Spleen (tissue), 11 donors: ENCODE data around the gene SCRN3. TPM values are rescaled to one million over a fixed set of nuclear protein-coding genes. Genes with fewer than 3 reads are reported as not detected.
A peak's percentile ranks its signal among the peaks of the same experiment; 100 is the strongest.
"Not testable (repeated sequence)": the region's sequence is repeated elsewhere in the genome, so short reads cannot be mapped to it uniquely, and the experiment has no call there.

Experiments used
- DNase-seq: peaks from one replicate; pipeline ENCODE4 v3.0.0-alpha.2; 2020
- H3K27ac ChIP-seq, 8 donors: fragments of 200-600 bp; sonication (generic) in 7 of 8; 1 replicate in 4 of 8; 2 replicates in 4 of 8; pipeline versions ENCODE4 v1.5.0 to v1.8.0; 2016 to 2021; ENCODE audit warnings: inconsistent platforms in 4 of 8, mild to moderate bottlenecking in 4 of 8, moderate library complexity in 1 of 8
- H3K27me3 ChIP-seq, 7 donors: fragments of 200-600 bp; sonication (generic) in 6 of 7; replicated peaks in 1 of 7; 1 replicate in 4 of 7; 2 replicates in 3 of 7; pipeline versions ENCODE4 v1.5.0 to v1.8.0; 2016 to 2021; ENCODE audit warnings: inconsistent platforms in 3 of 7, mild to moderate bottlenecking in 1 of 7
- H3K36me3 ChIP-seq, 6 donors: fragments of 200-600 bp; sonication (generic) in 5 of 6; 1 replicate in 4 of 6; 2 replicates in 2 of 6; pipeline versions ENCODE4 v1.5.0 to v1.8.0; 2016 to 2021; ENCODE audit warnings: inconsistent platforms in 2 of 6
- H3K4me1 ChIP-seq, 6 donors: fragments of 200-600 bp; sonication (generic) in 5 of 6; 1 replicate in 3 of 6; 2 replicates in 3 of 6; pipeline versions ENCODE4 v1.5.0 to v1.8.0; 2016 to 2021; ENCODE audit warnings: inconsistent platforms in 3 of 6
- H3K4me3 ChIP-seq, 8 donors: fragments of 200-600 bp; sonication (generic) in 7 of 8; 1 replicate in 4 of 8; 2 replicates in 4 of 8; pipeline versions ENCODE4 v1.5.0 to v1.8.0; 2016 to 2021; ENCODE audit warnings: inconsistent platforms in 4 of 8, mild to moderate bottlenecking in 4 of 8, moderate library complexity in 2 of 8
- H3K9me3 ChIP-seq, 8 donors: fragments of 200-600 bp; sonication (generic) in 7 of 8; 1 replicate in 4 of 8; 2 replicates in 4 of 8; pipeline versions ENCODE4 v1.5.0 to v1.8.0; 2016 to 2021; ENCODE audit warnings: inconsistent platforms in 4 of 8
- POLR2A ChIP-seq, 3 donors: fragments of 450-650 bp; IDR thresholded peaks; one replicate each; pipeline ENCODE4 v1.5.1; 2017; ENCODE audit warnings: antibody characterized with exemption in 3 of 3, mild to moderate bottlenecking in 1 of 3
- POLR2AphosphoS5 ChIP-seq, 3 donors: sonication (generic); formaldehyde crosslinking; IDR thresholded peaks; one replicate each; pipeline ENCODE4 v1.5.1; 2017; ENCODE audit warnings: antibody characterized with exemption in 3 of 3
- WGBS, 5 donors: extraction: QIAGEN DNeasy Blood & Tissue Kit in 3 of 5; methylation state at CpG; one replicate each; pipeline versions ENCODE4 v1.1.5 to v1.1.7; 2013 to 2018; 5-methylcytosine and 5-hydroxymethylcytosine counted together
- intact Hi-C: fragments of 100-400 bp; cut with DNase I; formaldehyde crosslinking; loops from one replicate; pipeline ENCODE4 v1.15.0; 2023; ENCODE audit warnings: low total_unique reads
- polyA plus RNA-seq, 3 donors: library from polyadenylated mRNA; stranded (reverse); fragments of 200-250 nt; gene quantifications; one replicate each; pipeline ENCODE4 v1.2.1, GENCODE V29; 2013
- total RNA-seq, 7 donors: library from RNA; depleted of rRNA in 3 of 7; stranded (reverse); fragments of >200 nt in 3 of 7; fragmentation: NEBNext Ultra II Directional in 4 of 7; extraction: Animal tissue kit (Norgen Biotek cat#: 25700) in 4 of 7; gene quantifications; one replicate each; pipeline versions ENCODE4 v1.1.0 to v1.2.1, GENCODE V29; 2016 to 2021
- TF ChIP-seq, protein P1 (sequence below), 11 experiments: fragments of 200-600 bp in 7 of 11; fragments of 450-650 bp in 4 of 11; sonication (generic) in 4 of 11; IDR thresholded peaks in 8 of 11; conservative IDR thresholded peaks in 3 of 11; 1 replicate in 7 of 11; 2 replicates in 4 of 11; pipeline versions ENCODE4 v1.4.0 to v1.8.0; 2016 to 2021; ENCODE audit warnings: antibody characterized with exemption in 11 of 11, inconsistent platforms in 4 of 11, mild to moderate bottlenecking in 1 of 11
- donor health status: healthy with polysubstance abuse.
- donor health status: DM: no; HTN: no; CAD: no; lungs with moderate emphysema.
- donor health status: DM: no; HTN: no; CAD: no.
- donor health status: Bipolar disorder and iron deficiency.
- donor health status: healthy.
- donor health status: DM: no; HTN: no; CAD: no.
- donor health status: DM: yes; HTN: yes; CAD: no.

Gene SCRN3
- total and polyA plus RNA-seq, 10 donors, result 8.4 to 24.9 (median 19.0) TPM

DNA sequence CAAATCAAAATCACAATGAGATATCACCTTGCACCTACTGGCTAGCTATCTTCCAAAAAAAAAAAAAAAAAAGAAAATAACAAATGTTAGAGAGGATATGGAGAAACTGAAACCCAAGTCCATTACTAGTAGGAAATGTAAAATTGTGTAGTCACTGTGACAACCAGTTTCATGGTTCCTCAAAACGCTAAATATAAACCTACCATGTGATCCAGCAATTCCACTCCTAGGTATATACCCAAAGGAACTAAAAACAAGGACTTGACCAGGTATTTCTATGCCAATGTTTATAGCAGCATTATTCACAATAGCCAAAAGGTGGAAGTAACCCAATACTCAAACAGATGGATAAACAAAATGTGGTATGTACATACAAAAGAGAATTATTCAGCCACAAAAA is 11.7 kb upstream of the SCRN3 start:
- Histone ChIP-seq H3K27me3 (no peaks in the 10 kb centered on the region), H3K9me3 (no peaks in the 10 kb centered on the region), H3K27ac (peak overlapping the region in 6 of 8 donors; percentile 40 to 83 (median 66)), H3K36me3 (peaks cover 3 to 100% (median 59%) of the 10 kb centered on the region in 6 donors), H3K4me1 (peaks cover 0 to 51% (median 7%) of the 10 kb centered on the region in 6 donors), H3K4me3 (peak overlapping the region in 1 of 8 donors; percentile 21)
- no peak for DNase-seq
- WGBS, 5 donors, result 35 to 75% (median 51%) methylated on average over 1 of the region's 1 CpG
- intact Hi-C loops, result no loop called here
- TF ChIP-seq POLR2AphosphoS5 (IDR thresholded peaks at IDR 0.05) (no peak), POLR2A (IDR thresholded peaks at IDR 0.05) (no peak)
- TF ChIP-seq, protein P1, sequence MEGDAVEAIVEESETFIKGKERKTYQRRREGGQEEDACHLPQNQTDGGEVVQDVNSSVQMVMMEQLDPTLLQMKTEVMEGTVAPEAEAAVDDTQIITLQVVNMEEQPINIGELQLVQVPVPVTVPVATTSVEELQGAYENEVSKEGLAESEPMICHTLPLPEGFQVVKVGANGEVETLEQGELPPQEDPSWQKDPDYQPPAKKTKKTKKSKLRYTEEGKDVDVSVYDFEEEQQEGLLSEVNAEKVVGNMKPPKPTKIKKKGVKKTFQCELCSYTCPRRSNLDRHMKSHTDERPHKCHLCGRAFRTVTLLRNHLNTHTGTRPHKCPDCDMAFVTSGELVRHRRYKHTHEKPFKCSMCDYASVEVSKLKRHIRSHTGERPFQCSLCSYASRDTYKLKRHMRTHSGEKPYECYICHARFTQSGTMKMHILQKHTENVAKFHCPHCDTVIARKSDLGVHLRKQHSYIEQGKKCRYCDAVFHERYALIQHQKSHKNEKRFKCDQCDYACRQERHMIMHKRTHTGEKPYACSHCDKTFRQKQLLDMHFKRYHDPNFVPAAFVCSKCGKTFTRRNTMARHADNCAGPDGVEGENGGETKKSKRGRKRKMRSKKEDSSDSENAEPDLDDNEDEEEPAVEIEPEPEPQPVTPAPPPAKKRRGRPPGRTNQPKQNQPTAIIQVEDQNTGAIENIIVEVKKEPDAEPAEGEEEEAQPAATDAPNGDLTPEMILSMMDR (IDR thresholded peaks at IDR 0.05 in 8 of 11, conservative IDR thresholded peaks at IDR 0.05 in 3 of 11), result no peak

DNA sequence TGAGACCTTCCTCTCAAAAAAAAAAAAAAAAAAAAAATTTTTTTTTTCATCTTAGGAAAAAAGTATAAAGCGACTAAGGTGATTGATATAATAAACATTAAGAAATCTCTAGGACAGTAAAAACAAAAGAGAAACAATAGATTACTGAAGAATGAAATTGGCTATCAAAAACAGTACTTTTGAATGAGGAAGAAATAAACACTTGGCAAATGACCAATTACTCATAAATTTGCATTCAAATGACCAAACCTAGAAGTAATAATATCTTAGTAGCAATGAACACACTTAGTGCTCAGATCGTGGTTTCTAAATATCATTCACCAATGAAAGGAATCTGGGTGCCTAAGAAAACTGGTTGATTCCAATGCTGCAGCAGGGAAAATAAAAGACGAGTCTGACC is 10.3 kb upstream of the SCRN3 start:
- H3K9me3 ChIP-seq, result no peaks in the 10 kb centered on the region
- H3K4me1 ChIP-seq, result peaks cover 0 to 65% (median 8%) of the 10 kb centered on the region in 6 donors
- WGBS, 5 donors, result 79 to 95% (median 86%) methylated on average over 3 of the region's 3 CpGs
- H3K4me3 ChIP-seq, result no peak overlapping the region
- intact Hi-C loops, result no loop called here
- no peaks in the 10 kb centered on the region for H3K27me3 ChIP-seq
- H3K27ac ChIP-seq, result peak overlapping the region in 1 of 8 donors; percentile 83
- H3K36me3 ChIP-seq, result peaks cover 3 to 100% (median 50%) of the 10 kb centered on the region in 6 donors
- no peak for TF ChIP-seq POLR2A (IDR thresholded peaks at IDR 0.05)
- TF ChIP-seq, protein P1 (IDR thresholded peaks at IDR 0.05 in 8 of 11, conservative IDR thresholded peaks at IDR 0.05 in 3 of 11), result no peak
- no peak for TF ChIP-seq POLR2AphosphoS5 (IDR thresholded peaks at IDR 0.05)
- no peak for DNase-seq

DNA sequence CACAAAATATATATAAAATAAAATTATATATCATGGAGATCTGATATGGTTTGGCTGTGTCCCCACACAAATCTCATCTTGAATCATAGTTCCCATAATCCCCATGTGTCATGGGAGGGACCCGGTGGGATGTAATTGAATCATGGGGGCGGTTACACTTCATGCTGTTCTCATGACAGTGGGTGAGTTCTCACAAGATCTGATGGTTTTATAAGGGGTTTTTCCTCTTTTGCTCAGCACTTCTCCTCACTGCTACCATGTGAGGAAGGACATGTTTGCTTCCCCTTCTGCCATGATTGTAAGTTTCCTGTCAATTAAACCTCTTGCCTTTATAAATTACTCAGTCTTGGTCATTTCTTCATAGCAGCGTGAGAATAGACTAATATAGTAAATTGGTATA is 6.8 kb upstream of the SCRN3 start:
- DNase-seq, intact Hi-C loops, H3K27me3 ChIP-seq, H3K9me3 ChIP-seq, H3K4me3 ChIP-seq: not testable (repeated sequence)
- Histone ChIP-seq H3K4me1 (peaks cover 2 to 82% (median 27%) of the 10 kb centered on the region in 6 donors), H3K27ac (peak overlapping the region in 2 of 8 donors; percentile 14 to 39), H3K36me3 (peaks cover 3 to 97% (median 39%) of the 10 kb centered on the region in 6 donors)
- 77 to 93% (median 86%) methylated on average over 3 of the region's 3 CpGs for WGBS, 5 donors

DNA sequence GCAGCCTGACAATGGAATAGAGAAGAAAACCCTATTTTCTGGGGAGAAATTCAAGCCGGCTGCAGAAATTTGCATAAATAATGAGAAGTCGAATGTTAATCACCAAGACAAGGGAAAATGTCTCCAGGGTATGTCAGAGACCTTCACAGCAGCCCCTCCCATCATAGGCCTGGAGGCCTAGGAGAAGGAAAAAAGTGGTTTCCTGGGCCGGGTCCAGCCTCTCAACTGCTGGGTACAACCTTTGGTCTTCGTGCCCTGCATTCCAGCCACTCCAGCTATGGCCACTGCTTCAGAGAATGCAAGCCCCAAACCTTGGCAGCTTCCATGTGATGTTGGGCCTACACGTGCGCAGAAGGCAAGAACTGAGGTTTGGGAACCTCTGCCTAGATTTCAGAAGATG is 6.0 kb upstream of the SCRN3 start:
- Histone ChIP-seq H3K27ac (peak overlapping the region in 1 of 8 donors; percentile 39), H3K4me1 (peaks cover 11 to 82% (median 32%) of the 10 kb centered on the region in 6 donors), H3K36me3 (peaks cover 3 to 88% (median 36%) of the 10 kb centered on the region in 6 donors), H3K9me3 (no peaks in the 10 kb centered on the region), H3K4me3 (no peak overlapping the region), H3K27me3 (no peaks in the 10 kb centered on the region)
- intact Hi-C loops, result no loop called here
- no peak for DNase-seq
- 85 to 94% (median 92%) methylated on average over 6 of the region's 6 CpGs for WGBS, 5 donors
- TF ChIP-seq, protein P1 (IDR thresholded peaks at IDR 0.05 in 8 of 11, conservative IDR thresholded peaks at IDR 0.05 in 3 of 11), result no peak
- TF ChIP-seq POLR2A (IDR thresholded peaks at IDR 0.05), result no peak
- TF ChIP-seq POLR2AphosphoS5 (IDR thresholded peaks at IDR 0.05), result no peak

DNA sequence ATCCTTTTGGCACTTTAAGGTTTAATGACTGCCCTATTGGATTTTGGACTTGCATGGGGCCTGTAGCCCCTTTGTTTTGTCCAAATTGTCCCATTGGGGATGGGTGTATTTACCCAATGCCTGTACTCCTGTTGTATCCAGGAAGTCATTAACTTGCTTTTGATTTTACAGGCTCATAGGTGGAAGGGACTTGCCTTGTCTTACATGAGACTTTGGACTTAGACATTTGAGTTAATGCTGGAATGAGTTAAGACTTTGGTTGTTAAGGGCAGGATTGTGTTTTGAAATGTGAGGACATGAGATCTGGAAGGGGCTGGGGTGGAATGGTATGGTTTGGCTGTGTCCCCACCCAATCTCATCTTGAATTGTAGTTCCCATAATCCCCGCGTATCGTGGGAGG is 5.2 kb upstream of the SCRN3 start:
- Histone ChIP-seq H3K4me1 (peaks cover 14 to 80% (median 36%) of the 10 kb centered on the region in 6 donors), H3K27ac (peak overlapping the region in 1 of 8 donors; percentile 18), H3K36me3 (peaks cover 3 to 81% (median 34%) of the 10 kb centered on the region in 6 donors)
- H3K27me3 ChIP-seq, H3K9me3 ChIP-seq, H3K4me3 ChIP-seq, intact Hi-C loops, DNase-seq: not testable (repeated sequence)
- 96 to 100% (median 99%) methylated on average over 3 of the region's 3 CpGs for WGBS, 5 donors
